ENCODE results near the gene PGA4. TPM values are rescaled to one million over a fixed set of nuclear protein-coding genes. Genes with fewer than 3 reads are reported as not detected.
A peak's percentile ranks its signal among the peaks of the same experiment; 100 is the strongest.

The PGA4 gene
- total and polyA plus RNA-seq, 2 experiments from 2014 or later: 0.81 TPM; not detected in 1

- Histone ChIP-seq H3F3A (replicated peaks; ENCODE audit: low read depth) (no peaks in the 10 kb centered on the region), H3K4me3 (no peak overlapping the region)
These were observed 35.6 kb upstream of the PGA4 start for GRCh38 chr11:61186504-61186903.

More at GRCh38 chr11:61186504-61186903, 35.6 kb upstream of the PGA4 start:
- H3K4me1 ChIP-seq (ENCODE audit: insufficient read depth): no peaks in the 10 kb centered on the region
- H3K79me2 ChIP-seq (replicated peaks; ENCODE audit: insufficient read depth): no peaks in the 10 kb centered on the region
- Mint-ChIP-seq H3K27ac (no peak overlapping the region), H3K36me3 (ENCODE audit: low read depth) (no peaks in the 10 kb centered on the region), H3K4me3 (no peak overlapping the region), H3K9me3 (peaks cover 3% of the 10 kb centered on the region; the same call in 1 of the 3 replicates), H3K4me1 (no peaks in the 10 kb centered on the region), H3K27me3 (ENCODE audit: insufficient read depth, low read depth, poor library complexity) (peaks cover 8% of the 10 kb centered on the region)
- no peak for ATAC-seq
- TF ChIP-seq REST (IDR thresholded peaks at IDR 0.05; ENCODE audit: unreplicated experiment) (no peak), CTCF (conservative IDR thresholded peaks at IDR 0.05; ENCODE audit: low read depth in 2 of 2) (no peak), ZNF462 (CRISPR knock-in tag; IDR thresholded peaks at IDR 0.05) (no peak), EZH2phosphoT487 (IDR thresholded peaks at IDR 0.05; ENCODE audit: unreplicated experiment) (no peak), EZH2 (IDR thresholded peaks at IDR 0.05; ENCODE audit: low read depth, unreplicated experiment) (no peak), STAT1 (IDR thresholded peaks at IDR 0.05; ENCODE audit: unreplicated experiment) (no peak), ETS1 (IDR thresholded peaks at IDR 0.05) (no peak), ZNF114 (CRISPR knock-in tag; IDR thresholded peaks at IDR 0.05) (no peak), ZNF331 (CRISPR knock-in tag; IDR thresholded peaks at IDR 0.05; ENCODE audit: low read depth) (no peak), JUNB (IDR thresholded peaks at IDR 0.05; ENCODE audit: unreplicated experiment) (no peak), POLR2AphosphoS5 (IDR thresholded peaks at IDR 0.05; ENCODE audit: low read depth) (no peak), CREB1 (CRISPR knock-in tag; IDR thresholded peaks at IDR 0.05; ENCODE audit: low read depth) (no peak), NANOG (IDR thresholded peaks at IDR 0.05; ENCODE audit: borderline replicate concordance) (no peak)
- no peaks in the 10 kb centered on the region for H4K20me1 ChIP-seq (replicated peaks; ENCODE audit: insufficient read depth)
- no peak for DNase-seq (ENCODE audit: low spot score)
- H2AFZ ChIP-seq: peak overlapping the region; percentile 63
- H3K27me3 ChIP-seq (ENCODE audit: insufficient read depth): no peaks in the 10 kb centered on the region
- H3K4me2 ChIP-seq: no peak overlapping the region
- no peaks in the 10 kb centered on the region for H3K9me2 ChIP-seq (ENCODE audit: insufficient read depth)
- no peaks in the 10 kb centered on the region for H3K36me3 ChIP-seq (ENCODE audit: insufficient read depth)
- no peak overlapping the region for H3K27ac ChIP-seq (ENCODE audit: low read depth)

Measured in GM23338 (cell line).